HPDE6-E6E7 (cell line): ENCODE results near the gene PRKAA2.
A peak's percentile ranks its signal among the peaks of the same experiment; 100 is the strongest.

Experiments used
- DNase-seq: peaks from one replicate; pipeline ENCODE4 v3.0.0; 2011; ENCODE audit warnings: missing footprints; ENCODE audit errors: extremely low spot score

PRKAA2 gene

DNA sequence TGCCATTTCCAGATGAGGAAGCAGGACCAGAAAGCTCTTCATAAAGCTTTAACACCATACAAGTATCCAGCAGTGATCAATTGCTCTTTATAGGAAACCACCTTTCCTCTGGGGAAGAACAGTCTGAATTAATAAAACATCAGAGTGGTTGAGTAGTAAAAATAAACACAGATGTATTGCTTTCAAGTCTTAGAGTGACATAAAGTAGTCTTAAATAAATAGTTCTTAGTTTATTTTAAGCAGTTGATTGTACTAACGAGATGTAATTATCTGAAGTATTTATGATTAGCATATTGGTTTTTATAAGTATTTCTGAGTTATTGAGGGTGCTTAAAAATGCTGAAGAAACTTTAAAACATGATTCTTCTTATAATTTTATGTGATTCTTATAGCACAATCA, 67.0 kb downstream of the PRKAA2 start:
- no peak for DNase-seq

DNA sequence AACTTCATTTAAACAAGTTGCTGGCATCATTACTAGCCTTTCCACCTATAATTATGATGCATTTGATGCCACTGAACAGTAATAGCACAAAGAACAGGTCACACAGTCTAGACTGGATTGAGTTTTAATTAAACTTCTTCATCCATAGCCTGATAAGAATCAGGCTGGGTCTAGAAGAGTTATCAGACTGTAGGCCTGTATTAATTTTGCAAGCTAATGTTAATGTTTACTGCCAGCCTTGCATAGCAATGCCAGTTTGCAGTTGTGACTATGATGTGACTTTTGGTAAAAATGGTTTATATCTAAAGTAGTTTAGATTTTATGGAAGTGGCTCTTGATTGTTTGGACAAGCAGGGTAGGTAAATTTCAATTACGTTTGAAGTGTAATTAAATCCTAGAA, 68.0 kb downstream of the PRKAA2 start:
- no peak for DNase-seq

DNA sequence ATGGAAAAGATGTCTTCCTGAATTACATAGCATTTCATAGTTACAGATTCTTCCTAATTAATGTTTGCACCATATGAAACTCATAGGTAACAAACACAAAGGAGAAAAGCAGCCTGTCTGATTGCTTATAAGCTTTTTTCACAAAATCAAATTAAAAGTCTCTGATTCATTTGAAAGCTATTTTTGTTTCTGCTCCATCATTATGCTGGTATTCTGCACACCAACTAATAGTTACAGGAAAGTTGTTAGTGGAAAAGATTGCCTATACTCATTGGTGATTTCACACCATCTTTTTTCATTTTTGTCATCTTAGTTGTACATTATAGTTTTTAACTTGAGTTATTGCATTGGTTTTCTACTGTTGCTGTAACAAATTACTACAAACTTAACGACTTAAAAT, 70.0 kb downstream of the PRKAA2 start:
- no peak for DNase-seq

DNA sequence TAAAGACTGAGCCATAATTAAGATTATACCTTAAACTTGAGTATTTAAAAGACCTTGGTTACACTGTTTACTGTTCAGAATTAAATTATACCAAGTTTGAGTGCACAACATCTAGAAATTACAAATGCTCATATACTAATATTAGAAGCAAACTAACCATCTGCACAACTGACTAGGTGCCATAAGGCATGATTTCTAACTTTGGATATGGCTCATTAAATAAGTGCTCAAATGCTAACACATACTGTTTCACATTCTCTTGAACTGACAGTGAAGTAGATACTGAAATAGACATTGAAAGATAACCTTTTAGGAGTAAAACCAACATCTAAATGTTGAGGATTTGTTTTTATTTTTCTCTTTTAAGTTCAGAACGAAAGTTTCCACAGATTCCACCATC, 74.1 kb downstream of the PRKAA2 start:
- DNase-seq, result no peak

DNA sequence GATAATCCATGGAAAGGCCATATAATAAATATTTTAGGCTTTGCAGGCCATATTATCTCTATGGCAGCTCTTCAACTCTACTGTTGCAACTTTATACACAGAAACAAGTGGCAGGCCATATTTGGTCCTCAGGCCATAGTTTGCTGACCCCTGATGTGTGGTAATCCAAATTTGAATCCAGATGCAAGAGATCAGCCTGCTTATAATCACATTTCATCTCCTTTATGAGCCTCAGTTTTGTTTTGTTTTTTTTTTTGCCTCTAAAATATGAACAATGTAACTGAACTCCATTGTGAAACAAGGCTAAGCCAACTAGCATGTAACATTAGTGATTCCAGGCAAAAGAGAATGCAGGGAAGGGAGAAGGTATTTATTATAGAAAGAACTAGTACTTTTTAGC, 81.6 kb downstream of the PRKAA2 start:
- DNase-seq, result no peak

DNA sequence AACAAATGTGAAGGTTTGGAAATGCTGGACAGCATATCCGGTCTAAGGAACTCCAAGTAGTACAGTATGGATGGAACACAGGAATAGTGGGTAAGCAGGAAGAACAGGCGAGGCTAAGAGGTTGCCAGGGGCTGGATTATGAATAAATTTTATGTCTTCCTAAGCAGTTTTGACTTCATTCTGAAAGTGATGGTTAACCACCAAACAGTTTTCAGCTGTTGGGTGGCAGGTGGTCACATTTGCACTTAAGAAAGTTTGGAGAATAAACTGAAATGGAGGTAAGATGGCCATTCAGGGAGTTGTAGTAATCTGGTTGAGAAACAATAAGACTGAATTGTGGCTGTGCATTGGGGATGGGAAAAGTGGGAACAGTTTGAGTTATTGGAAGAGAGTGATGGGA, 83.8 kb downstream of the PRKAA2 start:
- no peak for DNase-seq

DNA sequence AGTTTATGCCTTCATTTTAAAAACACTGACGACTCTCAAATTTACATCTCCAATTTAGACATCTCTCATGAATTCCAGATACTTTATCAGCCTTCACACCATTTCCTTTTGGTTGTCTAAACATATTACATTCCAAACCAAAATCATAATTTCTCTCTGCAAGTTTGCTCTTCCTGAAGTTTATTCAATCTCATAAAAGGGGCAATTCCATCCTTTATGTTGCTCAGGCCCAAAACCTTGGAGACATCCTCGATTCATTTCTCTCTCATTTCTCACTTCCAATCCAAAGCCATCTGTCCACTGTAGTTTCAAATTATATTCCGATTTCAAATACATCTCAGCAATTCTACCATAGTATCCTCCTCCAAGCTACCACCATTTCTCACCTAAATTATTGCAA, 100.1 kb downstream of the PRKAA2 start:
- DNase-seq, result no peak

DNA sequence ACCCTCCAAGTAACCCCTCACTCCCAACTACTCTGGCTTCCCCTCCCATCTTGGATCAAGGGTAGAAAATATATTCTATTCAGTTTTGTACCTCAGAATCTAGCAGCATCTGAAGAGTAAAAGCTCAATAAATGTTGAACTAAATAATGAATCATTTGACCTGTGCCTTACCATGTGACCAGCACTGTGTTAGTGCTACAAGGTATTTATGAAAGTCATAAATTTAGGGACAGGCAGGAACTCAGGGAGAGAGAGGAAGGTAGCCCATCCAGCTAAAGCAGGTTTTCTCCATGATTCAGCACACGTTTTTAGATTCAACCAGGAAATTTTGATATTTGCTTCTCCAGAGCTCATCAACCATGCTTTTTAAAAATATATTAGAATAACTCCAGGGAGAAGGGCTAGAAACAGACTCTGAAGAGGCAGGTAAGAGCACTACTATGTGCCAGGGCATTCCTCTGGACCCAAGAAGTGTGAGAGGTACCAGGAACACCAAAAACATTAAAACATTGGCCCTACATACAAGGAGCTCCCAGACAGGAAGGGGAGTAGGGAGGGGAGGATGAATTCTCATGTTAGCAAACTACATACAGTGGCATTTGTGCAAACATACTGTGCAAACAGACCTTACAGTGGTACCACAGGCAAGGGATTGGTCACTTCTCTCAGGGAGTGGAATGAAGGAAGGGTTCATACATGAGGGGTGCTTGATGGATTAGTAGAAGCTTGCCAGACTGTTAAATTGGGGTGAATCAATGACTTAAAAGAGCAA, 109.8 kb downstream of the PRKAA2 start:
- no peak for DNase-seq

DNA sequence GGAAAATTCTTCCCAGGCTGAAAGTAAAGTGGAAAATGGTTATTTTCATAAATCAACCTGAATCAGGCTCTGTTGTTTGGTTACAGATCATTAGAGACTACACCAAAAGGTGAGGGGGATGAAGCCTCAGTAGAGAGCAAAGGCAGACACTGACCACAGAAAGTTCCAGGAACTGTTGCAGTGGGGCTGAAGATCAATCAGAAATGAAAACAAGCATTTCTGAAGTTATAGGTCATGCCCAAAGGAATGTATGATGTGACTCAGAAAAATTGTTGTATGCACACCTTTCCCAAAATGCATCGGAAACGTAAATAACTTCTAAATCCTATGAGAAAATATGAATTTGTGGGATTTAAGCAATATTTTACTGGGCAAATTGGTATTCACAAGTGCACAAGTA, 110.8 kb downstream of the PRKAA2 start:
- no peak for DNase-seq

DNA sequence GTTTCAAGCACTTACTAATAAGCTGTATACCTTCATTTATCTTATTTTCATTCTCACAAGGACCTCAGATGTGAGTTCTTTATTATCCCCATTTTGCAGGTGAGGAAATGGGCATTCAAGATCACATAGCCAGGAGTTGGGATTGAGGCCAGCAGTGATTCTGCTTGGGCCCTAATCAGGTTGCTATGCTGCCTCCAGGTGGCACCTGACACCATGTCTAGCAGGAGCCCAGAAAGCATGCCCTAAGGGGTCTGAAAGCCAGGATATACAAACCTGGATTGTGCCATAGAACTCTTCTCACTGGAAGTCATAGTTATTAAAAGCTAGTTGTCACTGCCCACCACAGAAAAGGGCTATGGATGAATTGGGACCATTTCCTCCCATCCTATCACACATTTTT, 113.0 kb downstream of the PRKAA2 start:
- DNase-seq, result peak; percentile 7

DNA sequence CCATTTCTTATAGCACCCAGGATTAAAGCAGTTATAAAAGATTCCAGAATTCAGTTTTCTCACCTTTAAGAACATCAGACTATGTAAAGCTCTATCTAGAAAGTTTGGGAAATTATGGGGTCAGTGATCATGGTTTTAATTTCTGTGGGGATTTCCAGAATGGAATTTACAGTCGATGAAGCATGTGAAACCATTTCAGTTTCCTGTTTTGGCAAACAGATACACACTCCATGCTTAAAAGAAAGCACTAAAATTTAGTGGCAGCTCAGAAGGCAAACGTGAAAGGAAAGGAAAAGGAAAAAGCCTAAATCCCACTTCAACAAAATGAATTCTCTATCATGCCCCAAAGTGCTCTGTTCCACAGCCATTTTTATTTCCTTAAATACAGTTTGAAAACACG, 113.7 kb downstream of the PRKAA2 start:
- DNase-seq, result no peak
